Measurements from ENCODE around the gene MED7. TPM values are rescaled to one million over a fixed set of nuclear protein-coding genes. Genes with fewer than 3 reads are reported as not detected.
"Not testable (repeated sequence)": the region's sequence is repeated elsewhere in the genome, so short reads cannot be mapped to it uniquely, and the experiment has no call there.

The MED7 gene
- total and polyA plus RNA-seq, 10 of the 15 experiments (the other 5 are each of a cell fraction or from before 2014, with no cell fraction given): 9.3 to 47.7 (median 22.7) TPM

- TF ChIP-seq, protein P1, sequence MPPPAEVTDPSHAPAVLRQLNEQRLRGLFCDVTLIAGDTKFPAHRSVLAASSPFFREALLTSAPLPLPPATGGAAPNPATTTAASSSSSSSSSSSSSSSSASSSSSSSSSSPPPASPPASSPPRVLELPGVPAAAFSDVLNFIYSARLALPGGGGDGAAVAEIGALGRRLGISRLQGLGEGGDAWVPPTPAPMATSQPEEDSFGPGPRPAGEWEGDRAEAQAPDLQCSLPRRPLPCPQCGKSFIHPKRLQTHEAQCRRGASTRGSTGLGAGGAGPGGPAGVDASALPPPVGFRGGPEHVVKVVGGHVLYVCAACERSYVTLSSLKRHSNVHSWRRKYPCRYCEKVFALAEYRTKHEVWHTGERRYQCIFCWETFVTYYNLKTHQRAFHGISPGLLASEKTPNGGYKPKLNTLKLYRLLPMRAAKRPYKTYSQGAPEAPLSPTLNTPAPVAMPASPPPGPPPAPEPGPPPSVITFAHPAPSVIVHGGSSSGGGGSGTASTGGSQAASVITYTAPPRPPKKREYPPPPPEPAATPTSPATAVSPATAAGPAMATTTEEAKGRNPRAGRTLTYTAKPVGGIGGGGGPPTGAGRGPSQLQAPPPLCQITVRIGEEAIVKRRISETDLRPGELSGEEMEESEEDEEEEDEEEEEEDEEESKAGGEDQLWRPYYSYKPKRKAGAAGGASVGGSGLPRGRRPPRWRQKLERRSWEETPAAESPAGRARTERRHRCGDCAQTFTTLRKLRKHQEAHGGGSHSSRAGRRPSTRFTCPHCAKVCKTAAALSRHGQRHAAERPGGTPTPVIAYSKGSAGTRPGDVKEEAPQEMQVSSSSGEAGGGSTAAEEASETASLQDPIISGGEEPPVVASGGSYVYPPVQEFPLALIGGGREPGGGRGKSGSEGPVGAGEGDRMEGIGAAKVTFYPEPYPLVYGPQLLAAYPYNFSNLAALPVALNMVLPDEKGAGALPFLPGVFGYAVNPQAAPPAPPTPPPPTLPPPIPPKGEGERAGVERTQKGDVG (CRISPR knock-in tag; IDR thresholded peaks at IDR 0.05): no peak
Observed at GRCh38 chr5:157186309-157187045, 43.8 kb upstream of the MED7 start (continued).

DNA sequence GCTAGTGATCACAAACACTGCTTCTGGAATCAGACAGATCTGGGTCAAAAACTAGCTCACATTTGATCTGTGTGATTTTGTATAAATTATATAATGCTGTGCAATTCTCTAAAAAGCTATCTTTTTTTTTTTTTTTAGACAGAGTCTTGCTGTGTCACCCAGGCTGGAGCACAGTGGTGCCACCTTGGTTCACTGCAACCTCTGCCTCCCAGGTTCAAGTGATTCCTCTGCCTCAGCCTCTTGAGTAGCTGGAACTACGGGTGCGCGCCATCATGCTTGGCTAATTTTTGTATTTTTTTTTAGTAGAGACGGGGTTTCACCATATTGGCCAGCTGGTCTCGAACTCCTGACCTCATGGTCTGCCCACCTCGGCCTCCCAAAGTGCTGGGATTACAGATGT, 42.5 kb upstream of the MED7 start:
- not testable (repeated sequence) for H3K4me3 ChIP-seq

More for the DNA sequence above, 42.5 kb upstream of the MED7 start:
- RAD21 ChIA-PET (ENCODE audit: unreplicated experiment); H3K27me3 ChIP-seq (replicated peaks in 1 of 2; ENCODE audit: control insufficient read depth in 2 of 2, insufficient read depth in 2 of 2, low read length in 1 of 2); H3K9ac ChIP-seq (ENCODE audit: control insufficient read depth, insufficient read depth, low read length); ATAC-seq; H3K79me2 ChIP-seq (ENCODE audit: control insufficient read depth, insufficient read depth, low read length); DNase-seq (ENCODE audit: low read depth, low spot score); H4K20me1 ChIP-seq (ENCODE audit: control insufficient read depth, insufficient read depth); in situ Hi-C loops (cut with MboI); H2AFZ ChIP-seq (ENCODE audit: control insufficient read depth, low read depth, low read length); H3K9me3 ChIP-seq (replicated peaks; ENCODE audit: control insufficient read depth, insufficient read depth, low read length); BruUV-seq (replicated peaks); H3K27ac ChIP-seq (ENCODE audit: control insufficient read depth, insufficient read depth); H3K36me3 ChIP-seq (ENCODE audit: control insufficient read depth in 2 of 2, insufficient read depth in 2 of 2, low read length in 1 of 2); intact Hi-C loops (cut with micrococcal nuclease; ENCODE audit: unreplicated experiment); FAIRE-seq; H3K4me1 ChIP-seq (ENCODE audit: control insufficient read depth, insufficient read depth, low read length); H3K4me2 ChIP-seq (ENCODE audit: control insufficient read depth, insufficient read depth): not testable (repeated sequence)
- ChIA-PET CTCF (interaction anchor here (0.9 to 1.4 kb wide), 3 partner anchors 12 to 55 kb away, joined by 3 to 5 read pairs (median 4); no protein-coding TSS in a partner anchor), SMC1A (ENCODE audit: uncharacterized antibody, unreplicated experiment) (interaction anchor here (0.5 to 1.0 kb wide), 3 partner anchors 17 to 128 kb away, joined by 3 to 4 read pairs (median 4); no protein-coding TSS in a partner anchor), POLR2A (interaction anchor here (1.6 kb wide), 1 partner anchor 12 kb away, joined by 3 read pairs; no protein-coding TSS in a partner anchor)
- WGBS (ENCODE audit: insufficient coverage, insufficient replicate concordance, low lambda C conversion rate, missing lambda C conversion rate): 47% methylated on average over 6 of the region's 6 CpGs

Measured in GM12878 (cell line).